PC-3 (cell line): ENCODE data around the gene CACNA1B.

Experiments used
- EZH2 ChIP-seq: fragments of 300-600 bp; sonication (generic); IDR thresholded peaks from one replicate; pipeline ENCODE4 v1.6.1; 2017; ENCODE audit warnings: antibody characterized with exemption, mild to moderate bottlenecking, low read length; ENCODE audit not compliant: unreplicated experiment
- EZH2phosphoT487 ChIP-seq: fragments of 300-600 bp; sonication (generic); IDR thresholded peaks from 2 replicates; pipeline ENCODE4 v1.6.1; 2018; ENCODE audit warnings: mild to moderate bottlenecking, antibody characterized with exemption, low read length, borderline replicate concordance

GRCh38 chr9:138042146-138042545 lies 164.6 kb downstream of the CACNA1B start:
- TF ChIP-seq EZH2 (no peak), EZH2phosphoT487 (no peak)
